NCI-H146 (cell line): ENCODE results near the gene CEBPE.

Experiments
- DNase-seq: peaks from one replicate; lab custom pipeline; 2025; lab: John Stamatoyannopoulos, UW

The CEBPE gene

GRCh38 chr14:23076785-23077408 is 42.2 kb downstream of the CEBPE start:
- DNase-seq: no peak

GRCh38 chr14:23074906-23075305 is 44.1 kb downstream of the CEBPE start:
- no peak for DNase-seq

- no peak for DNase-seq
Observed at GRCh38 chr14:23071921-23072539, 47.0 kb downstream of the CEBPE start.

- DNase-seq: no peak
Observed at GRCh38 chr14:23071244-23071920, 47.7 kb downstream of the CEBPE start.

- no peak for DNase-seq
Observed at GRCh38 chr14:23070262-23071129, 48.6 kb downstream of the CEBPE start.

GRCh38 chr14:23069413-23069806 is 49.6 kb downstream of the CEBPE start:
- DNase-seq: no peak

- DNase-seq: no peak
Observed at GRCh38 chr14:23068789-23069412, 50.2 kb downstream of the CEBPE start.

GRCh38 chr14:23067847-23068788 is 50.9 kb downstream of the CEBPE start:
- no peak for DNase-seq
